ENCODE results near the gene APEX1. TPM values are rescaled to one million over a fixed set of nuclear protein-coding genes. Genes with fewer than 3 reads are reported as not detected.
"Not testable (repeated sequence)": the region's sequence is repeated elsewhere in the genome, so short reads cannot be mapped to it uniquely, and the experiment has no call there.

Gene APEX1
- total RNA-seq, 1 experiment from 2014 or later = 64.7 TPM

GRCh38 chr14:20472536-20473169 lies 17.6 kb downstream of the APEX1 start:
- DNase-seq (ENCODE audit: low read depth) = no peak

GRCh38 chr14:20476776-20477175 lies 21.8 kb downstream of the APEX1 start:
- DNase-seq (ENCODE audit: low read depth) = no peak

GRCh38 chr14:20477211-20477876 lies 22.3 kb downstream of the APEX1 start:
- peak; percentile 95 for DNase-seq (ENCODE audit: low read depth)

GRCh38 chr14:20478894-20479293 lies 23.9 kb downstream of the APEX1 start:
- DNase-seq (ENCODE audit: low read depth) = no peak

GRCh38 chr14:20482382-20482781 lies 27.4 kb downstream of the APEX1 start:
- DNase-seq (ENCODE audit: low read depth) = no peak

- DNase-seq (ENCODE audit: low read depth) = no peak
These were observed 30.9 kb downstream of the APEX1 start for GRCh38 chr14:20485900-20486299.

GRCh38 chr14:20486684-20487395 lies 31.8 kb downstream of the APEX1 start:
- no peak for DNase-seq (ENCODE audit: low read depth)

GRCh38 chr14:20487396-20487725 lies 32.3 kb downstream of the APEX1 start:
- DNase-seq (ENCODE audit: low read depth) = no peak

GRCh38 chr14:20489093-20489994 lies 34.3 kb downstream of the APEX1 start:
- DNase-seq (ENCODE audit: low read depth) = peak; percentile 17

GRCh38 chr14:20490563-20490962 lies 35.5 kb downstream of the APEX1 start:
- no peak for DNase-seq (ENCODE audit: low read depth)

- no peak for DNase-seq (ENCODE audit: low read depth)
These were observed 37.5 kb downstream of the APEX1 start for GRCh38 chr14:20492486-20492885.

- DNase-seq (ENCODE audit: low read depth) = no peak
These were observed 38.6 kb downstream of the APEX1 start for GRCh38 chr14:20493634-20494033.

GRCh38 chr14:20494935-20495766 lies 40.1 kb downstream of the APEX1 start:
- peak; percentile 59 for DNase-seq (ENCODE audit: low read depth)

GRCh38 chr14:20498622-20499021 lies 43.6 kb downstream of the APEX1 start:
- DNase-seq (ENCODE audit: low read depth) = no peak

GRCh38 chr14:20499108-20499507 lies 44.1 kb downstream of the APEX1 start:
- peak; percentile 38 for DNase-seq (ENCODE audit: low read depth)

GRCh38 chr14:20499881-20500280 lies 44.9 kb downstream of the APEX1 start:
- no peak for DNase-seq (ENCODE audit: low read depth)

GRCh38 chr14:20501346-20501745 lies 46.3 kb downstream of the APEX1 start:
- no peak for DNase-seq (ENCODE audit: low read depth)

GRCh38 chr14:20503898-20504297 lies 48.9 kb downstream of the APEX1 start:
- DNase-seq (ENCODE audit: low read depth) = no peak

GRCh38 chr14:20506276-20506675 lies 51.2 kb downstream of the APEX1 start:
- not testable (repeated sequence) for DNase-seq (ENCODE audit: low read depth)

GRCh38 chr14:20506752-20507151 lies 51.7 kb downstream of the APEX1 start:
- not testable (repeated sequence) for DNase-seq (ENCODE audit: low read depth)

Measured in M059J (cell line).